NOMO-1 (cell line): ENCODE data around the gene SLC15A4.

ENCODE experiments used
- DNase-seq, 2 experiments: peaks; one replicate each; lab custom pipeline; 2025; ENCODE audit not compliant: unreplicated experiment in 2 of 2; lab: John Stamatoyannopoulos, UW

SLC15A4 gene

GRCh38 chr12:128763395-128763794 is 60.4 kb downstream of the SLC15A4 start:
- no peak for DNase-seq

GRCh38 chr12:128761379-128761790 is 62.4 kb downstream of the SLC15A4 start:
- DNase-seq: no peak

GRCh38 chr12:128755566-128755965 is 68.2 kb downstream of the SLC15A4 start:
- no peak for DNase-seq

GRCh38 chr12:128754275-128754674 is 69.5 kb downstream of the SLC15A4 start:
- no peak for DNase-seq

- DNase-seq: no peak
Measured at GRCh38 chr12:128753438-128753837, 70.3 kb downstream of the SLC15A4 start.

GRCh38 chr12:128752386-128752785 is 71.4 kb downstream of the SLC15A4 start:
- no peak for DNase-seq

GRCh38 chr12:128747441-128747840 is 76.3 kb downstream of the SLC15A4 start:
- no peak for DNase-seq

GRCh38 chr12:128745772-128746689 is 77.7 kb downstream of the SLC15A4 start:
- no peak for DNase-seq

GRCh38 chr12:128743916-128744315 is 79.8 kb downstream of the SLC15A4 start:
- no peak for DNase-seq
